T-helper 1 cell (primary cell): Measurements from ENCODE around the gene ITPRIPL2.
A peak's percentile ranks its signal among the peaks of the same experiment; 100 is the strongest.

ENCODE experiments used
- DNase-seq, 5 donors: peaks; one replicate each; pipeline ENCODE4 v3.0.0-alpha.2; 2012 to 2020
- total RNA-seq, 4 donors: gene quantifications; one replicate each; lab custom pipeline; 2026; lab: John Stamatoyannopoulos, UW

Gene ITPRIPL2
- total RNA-seq = 1.1 to 7.0 (median 3.1) reads per million in 4 donors

DNA sequence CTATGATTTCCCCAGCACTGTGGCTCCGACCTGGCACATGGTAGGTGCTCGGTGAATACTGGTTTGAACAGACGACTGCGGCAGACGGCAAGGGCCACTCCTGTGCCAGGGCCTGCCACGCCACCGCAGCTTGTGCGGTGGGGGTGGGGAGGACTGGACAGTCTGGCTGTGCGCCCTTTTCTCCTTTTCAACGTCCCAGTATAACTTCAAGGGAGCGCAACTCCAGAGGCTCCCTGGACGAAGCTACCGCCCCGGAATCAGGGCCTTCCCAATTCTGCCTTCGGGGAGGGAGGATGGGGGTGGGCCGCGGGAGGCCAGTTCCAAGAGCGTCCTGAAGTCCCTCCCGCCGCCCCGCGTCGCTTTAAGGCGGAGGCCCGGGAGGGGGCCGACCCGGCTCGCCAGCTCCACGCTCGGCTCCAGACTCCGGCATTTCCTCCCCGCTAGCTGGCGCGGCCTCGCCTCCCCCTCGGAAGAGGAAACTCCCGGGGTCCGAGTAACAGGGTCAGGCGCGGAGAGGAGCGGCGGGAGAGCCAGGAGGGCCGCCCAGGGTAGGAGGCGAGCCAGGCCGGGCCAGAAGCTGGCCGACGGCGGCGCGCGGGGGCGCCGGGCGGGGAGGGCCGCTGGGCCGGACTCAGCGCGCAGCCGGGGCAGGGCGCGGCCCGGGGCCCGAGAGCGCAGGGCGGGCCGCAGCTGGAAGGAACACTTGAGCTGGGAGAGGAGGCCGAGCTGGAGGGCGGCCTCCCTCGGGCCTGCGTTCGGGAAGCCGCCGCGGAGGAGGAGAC is at the start of gene ITPRIPL2:
ITPRIPL2 (plus strand) TSS at position 388 of the 782 bp plus-strand sequence. CDS start 498 bp downstream, outside the sequence.
- DNase-seq = peak in 1 of 5 donors; percentile 14

DNA sequence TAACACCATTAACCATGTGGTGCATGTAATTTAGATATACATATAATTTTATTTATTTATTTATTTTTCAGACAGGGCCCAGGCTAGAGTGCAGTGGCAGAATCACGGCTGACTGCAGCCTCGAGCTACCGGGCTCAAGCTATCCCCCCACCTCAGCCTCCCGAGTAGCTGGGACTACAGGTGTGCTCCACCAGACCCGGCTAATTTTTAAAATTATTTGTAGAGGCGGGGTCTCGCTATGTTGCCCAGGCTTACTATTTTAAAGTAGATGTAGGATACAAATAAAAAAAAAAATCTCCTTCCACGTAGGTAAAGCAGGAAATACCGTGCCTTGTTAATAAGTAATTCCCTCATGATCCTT is 46.8 kb upstream of the ITPRIPL2 start:
- peak in 1 of 5 donors; percentile 3 for DNase-seq

DNA sequence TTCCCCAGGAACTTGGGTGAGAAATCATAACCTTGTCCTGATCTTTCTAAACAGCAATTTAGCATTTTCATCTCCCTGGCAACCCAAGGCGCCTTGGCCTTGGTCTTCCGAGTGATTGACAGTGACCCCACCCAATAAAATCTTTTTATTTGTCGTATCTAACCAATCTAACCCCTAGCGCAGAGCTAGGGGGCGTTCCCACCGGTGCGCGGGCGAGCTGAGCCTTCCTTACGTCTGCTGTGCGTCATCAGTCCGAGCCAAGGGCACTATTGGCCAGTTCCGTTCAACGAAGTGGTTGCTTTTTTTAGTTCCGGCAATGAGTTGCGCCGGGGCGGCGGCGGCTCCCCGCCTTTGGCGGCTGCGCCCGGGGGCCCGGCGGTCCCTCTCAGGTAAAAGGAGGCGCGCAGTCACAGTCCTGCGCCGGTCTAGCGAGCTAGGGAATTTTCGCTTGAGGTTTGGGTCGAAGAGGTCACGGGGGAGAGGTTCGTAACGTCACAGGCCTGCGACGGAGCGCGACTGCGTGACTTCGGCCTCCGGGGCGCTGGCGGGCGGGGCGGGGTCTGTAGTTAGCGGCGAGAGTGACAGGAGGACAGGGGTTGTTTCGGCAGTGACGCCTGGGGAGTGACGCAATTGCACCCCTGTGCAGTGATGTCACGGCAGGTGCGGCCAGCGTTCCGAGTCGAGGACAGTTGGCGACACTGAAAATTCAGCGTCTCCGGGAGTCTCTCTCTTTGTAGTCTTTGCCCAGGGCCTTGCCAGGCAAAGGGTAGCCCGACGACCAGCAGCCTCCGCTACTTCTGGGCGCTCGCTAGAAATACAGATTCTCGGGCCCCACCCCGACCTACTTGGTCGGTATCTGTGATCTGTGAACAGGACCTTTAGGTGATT is 46.2 kb upstream of the ITPRIPL2 start, which contains the start of gene COQ7:
COQ7 (plus strand) TSS at position 266 of the 888 bp plus-strand sequence; CDS start at position 317, 51 bp downstream.
- peak; percentile 97 to 100 (median 97) for DNase-seq

DNA sequence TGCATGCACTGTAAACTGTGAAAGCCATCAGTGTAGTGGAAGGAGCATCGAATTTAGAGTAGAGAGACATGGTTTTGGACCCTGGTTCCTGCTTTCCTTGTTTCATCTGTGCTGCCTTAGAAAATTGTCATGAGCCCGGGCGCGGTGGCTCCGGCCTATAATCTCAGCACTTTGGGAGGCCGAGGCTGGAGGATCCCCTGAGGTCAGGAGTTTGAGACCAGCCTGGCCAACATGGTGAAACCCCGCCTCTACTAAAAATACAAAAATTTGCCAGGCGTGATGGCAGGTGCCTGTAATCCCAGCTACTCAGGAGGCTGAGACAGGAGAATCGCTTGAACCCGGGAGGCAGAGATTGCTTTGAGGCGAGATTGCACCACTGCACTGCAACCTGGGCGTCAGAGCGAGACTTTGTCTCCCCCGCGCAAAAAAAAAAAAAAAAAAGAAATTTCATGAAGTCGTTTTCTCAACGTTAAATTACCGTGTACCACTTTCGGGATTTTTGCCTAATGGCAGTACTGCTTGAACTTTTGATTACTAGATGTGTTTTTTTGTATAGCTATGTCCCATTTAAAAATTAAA is 45.4 kb upstream of the ITPRIPL2 start:
- DNase-seq = no peak

DNA sequence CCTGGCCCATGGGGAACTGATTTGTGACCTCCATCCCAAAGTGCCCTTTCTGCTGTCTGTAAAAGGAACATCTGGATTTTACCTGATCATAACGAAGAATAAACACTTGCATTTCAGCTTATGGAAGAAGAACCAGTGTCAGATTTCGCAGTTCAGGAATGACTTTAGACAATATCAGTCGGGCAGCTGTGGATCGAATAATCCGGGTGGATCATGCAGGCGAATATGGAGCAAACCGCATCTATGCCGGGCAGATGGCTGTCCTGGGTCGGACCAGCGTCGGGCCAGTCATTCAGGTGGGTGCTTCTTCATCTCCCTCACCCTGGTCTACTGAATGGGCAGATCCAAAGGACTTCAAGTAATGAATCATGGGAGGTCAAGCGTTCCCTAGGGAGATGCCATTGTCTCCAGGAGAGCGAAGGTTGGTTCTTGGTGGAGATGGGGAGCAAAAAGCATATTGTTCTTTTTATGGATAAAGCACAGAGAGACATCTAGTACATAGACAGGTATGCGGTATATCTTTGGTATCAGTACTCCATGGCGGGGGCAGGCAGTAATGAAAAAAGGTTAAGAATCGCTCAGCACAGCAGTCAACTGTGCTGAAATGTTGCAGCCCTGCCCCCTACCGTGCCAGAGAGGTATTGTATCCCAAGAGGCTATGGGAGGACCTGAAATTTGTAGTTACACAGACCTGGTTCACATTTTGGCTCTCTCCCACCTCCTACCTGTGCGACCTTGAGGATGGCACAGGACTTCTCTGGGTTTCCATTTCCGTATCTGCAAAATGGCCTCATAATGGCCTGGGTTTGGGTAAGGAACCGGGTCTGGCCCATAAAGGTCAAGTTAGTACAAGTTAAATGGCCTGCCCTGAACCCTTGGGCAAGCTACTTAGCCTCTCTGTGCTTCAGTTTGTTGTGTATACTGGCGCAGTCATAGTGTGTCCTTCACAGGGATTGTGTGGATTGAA is 41.7 kb upstream of the ITPRIPL2 start:
- DNase-seq = peak; percentile 7 to 43 (median 25)

DNA sequence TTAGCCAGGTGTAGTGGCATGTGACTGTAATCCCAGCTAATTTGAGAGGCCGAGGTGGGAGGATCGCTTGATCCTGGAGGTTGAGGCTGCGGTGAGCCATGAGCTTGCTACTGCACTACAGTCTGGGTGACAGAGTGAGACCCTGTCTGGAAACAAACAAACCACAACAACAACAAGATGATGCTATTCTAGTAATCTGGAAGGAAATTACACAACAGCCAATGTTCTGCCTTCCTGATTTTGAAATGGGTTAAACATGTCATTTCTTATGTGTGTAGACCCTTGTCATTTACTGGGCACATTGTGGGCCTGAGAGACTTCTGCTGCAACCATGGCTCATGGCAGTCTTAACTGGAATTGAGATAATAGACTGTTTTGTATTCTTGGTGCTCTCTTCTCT is 40.4 kb upstream of the ITPRIPL2 start:
- DNase-seq = no peak

DNA sequence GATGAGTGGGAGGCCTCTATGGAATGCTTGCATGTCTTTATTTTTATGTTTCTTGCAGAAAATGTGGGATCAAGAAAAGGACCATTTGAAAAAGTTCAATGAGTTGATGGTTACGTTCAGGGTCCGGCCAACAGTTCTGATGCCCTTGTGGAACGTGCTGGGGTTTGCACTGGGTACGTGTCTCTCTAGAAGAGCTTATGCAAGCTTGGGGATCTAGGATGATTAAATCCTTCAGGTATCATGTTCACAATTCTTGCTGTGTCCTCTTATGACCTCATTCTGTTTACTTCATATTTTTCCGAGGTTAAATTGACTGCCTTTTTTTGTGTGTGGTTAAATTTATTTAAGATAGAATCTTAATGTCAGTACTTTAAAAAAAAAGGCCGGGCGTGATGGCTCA is 39.9 kb upstream of the ITPRIPL2 start:
- no peak for DNase-seq

DNA sequence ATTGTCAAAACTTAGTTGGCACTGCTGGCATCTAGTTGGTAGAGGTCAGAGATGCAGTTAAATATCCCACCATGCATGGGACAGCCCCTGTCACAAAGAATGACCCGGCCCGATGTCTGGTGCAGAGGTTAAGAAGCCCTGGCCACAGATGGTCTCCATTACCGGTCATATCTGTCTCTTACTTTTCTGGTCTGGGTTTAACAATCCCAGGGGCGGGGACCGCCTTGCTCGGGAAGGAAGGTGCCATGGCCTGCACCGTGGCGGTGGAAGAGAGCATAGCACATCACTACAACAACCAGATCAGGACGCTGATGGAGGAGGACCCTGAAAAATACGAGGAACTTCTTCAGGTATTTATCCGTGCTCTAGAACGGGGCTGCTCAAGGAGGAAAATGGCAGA is 38.3 kb upstream of the ITPRIPL2 start:
- no peak for DNase-seq

DNA sequence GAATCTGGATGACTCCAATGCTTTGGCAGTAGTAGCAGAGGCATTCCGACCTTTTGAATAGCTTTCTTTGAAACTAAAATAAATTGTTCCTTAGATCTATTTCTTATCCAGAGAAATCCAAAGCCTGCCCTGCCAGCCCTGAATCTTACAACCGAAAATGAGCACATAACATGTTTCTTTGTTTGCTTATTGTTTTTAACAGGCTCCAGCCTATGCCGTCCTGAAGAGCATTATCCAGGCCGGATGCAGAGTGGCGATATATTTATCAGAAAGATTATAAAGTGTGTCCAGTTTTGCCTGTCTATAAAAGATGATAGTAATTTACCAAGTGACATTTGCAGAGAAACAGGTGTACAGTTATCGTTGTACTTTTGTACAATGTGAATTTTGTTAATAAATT is 35.9 kb upstream of the ITPRIPL2 start:
- no peak for DNase-seq

DNA sequence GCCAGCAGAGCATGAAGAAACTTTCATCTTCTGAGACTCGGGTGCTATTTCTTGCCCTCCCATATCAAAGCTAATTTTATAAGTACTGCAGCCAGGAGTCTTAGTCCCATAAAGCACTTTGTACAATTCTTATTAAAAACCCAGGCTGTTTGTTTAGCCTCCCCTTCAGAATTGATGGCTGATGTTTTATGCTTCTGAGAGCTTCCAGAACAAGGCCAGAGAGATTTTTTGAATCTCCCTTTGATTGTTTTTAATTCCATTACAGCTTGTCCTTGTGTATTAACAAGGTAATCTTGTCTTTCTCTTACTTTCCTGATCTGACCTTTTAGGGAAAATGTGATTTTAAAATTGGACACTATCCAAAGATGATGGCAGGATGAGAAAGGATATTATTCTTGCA is 30.1 kb upstream of the ITPRIPL2 start:
- no peak for DNase-seq

DNA sequence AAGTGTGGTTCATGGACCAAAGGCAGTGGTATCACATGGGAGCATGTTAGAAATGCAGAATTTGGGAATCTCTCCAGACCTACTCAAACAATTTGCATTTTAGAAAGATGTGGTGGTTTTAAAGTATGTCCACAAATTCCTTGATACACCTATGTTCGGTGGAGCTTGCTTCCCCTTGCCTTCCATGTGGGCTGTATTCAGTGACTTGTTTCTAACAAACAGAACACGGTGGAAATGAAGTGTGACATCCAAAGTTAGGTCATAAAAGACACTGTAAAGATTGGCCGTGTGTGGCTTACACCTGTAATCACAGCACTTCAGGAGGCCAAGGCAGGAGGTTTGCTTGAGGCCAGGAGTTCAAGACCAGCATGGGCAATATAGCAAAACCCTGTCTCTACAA is 29.6 kb upstream of the ITPRIPL2 start:
- DNase-seq = no peak

DNA sequence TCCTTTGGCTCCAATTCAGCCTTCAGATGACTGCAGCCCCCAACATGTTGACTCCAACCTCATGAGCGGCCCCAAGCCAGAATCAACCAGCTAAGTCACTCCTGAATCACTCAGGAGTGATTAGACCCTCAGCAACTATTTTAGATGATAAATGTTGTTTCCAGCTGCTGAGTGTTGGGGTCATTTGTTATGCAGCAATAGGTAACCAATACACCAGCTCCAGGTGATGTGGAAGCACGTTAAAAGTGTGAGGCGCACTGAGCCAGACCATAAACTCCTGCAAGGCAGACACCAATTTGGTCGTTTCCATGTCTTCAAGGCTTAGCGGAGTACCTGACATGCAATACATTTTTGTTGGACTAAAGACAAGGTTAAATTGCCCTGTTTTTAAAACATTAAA is 28.9 kb upstream of the ITPRIPL2 start:
- DNase-seq = no peak

DNA sequence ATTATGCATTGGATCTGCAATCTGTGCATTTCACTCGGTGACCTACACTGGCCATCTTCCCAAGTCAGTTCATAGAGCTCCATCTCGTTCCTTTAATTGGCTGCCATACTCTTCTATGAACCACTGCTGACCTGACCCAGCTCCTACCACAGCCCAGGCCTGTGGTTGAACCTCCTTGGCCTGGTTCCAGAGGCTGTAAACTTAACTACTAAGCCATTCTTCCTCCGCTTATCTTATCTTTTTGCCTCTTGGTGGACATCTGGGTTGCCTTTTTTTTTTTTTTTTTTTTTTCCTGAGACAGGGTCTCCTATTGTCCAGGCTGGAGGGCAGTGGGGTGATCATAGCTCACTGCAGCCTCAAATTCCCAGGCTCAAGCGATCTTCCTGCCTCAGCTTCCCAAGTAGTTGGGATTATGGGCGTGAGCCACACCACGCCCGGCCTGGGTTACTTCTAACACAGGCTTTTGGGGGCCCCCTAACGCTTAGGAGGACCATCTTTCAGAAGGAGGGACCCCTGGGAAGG is 28.0 kb upstream of the ITPRIPL2 start:
- DNase-seq = no peak

DNA sequence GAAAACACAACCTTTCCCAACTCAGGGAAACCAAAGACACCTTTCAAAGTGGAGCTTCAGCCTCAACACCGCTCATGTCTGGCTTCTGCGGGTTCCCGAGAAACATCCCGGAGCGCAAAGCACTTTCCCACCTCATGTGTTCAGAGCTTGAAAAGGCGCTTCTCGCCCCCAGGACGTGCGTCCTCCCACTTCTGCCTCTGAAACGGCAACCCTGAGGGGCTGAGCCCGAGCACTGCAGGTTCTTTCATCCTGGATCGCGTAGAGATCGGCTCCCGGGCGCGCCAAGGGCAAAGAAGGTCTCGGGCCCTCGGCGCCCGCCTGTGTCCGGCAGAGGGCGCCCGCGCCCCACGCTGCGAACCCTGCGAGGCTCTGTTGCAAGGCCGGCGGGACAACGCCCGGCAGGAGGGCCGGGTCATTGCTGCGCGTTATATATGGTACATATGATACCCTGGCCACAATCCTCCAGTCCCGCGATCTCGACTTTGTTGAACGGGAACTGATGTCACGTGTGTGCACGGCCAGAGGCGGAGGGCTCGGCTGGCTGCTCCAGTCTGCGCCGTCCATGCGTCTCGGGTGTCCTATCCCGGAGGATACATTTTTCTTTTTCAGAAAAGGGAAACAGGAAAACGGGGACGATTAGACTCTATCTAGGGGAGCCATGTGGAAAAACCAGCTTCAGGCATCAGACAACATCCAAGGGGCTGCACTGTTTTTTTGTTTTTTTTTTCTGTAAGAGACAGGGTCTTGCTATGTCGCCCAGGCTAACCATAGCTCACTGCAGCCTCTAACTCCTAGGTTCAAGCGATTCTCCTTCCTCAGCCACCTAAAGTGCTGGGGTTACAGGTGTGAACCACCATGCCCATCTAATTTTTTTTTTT is 27.2 kb upstream of the ITPRIPL2 start:
- peak; percentile 50 to 75 (median 59) for DNase-seq

DNA sequence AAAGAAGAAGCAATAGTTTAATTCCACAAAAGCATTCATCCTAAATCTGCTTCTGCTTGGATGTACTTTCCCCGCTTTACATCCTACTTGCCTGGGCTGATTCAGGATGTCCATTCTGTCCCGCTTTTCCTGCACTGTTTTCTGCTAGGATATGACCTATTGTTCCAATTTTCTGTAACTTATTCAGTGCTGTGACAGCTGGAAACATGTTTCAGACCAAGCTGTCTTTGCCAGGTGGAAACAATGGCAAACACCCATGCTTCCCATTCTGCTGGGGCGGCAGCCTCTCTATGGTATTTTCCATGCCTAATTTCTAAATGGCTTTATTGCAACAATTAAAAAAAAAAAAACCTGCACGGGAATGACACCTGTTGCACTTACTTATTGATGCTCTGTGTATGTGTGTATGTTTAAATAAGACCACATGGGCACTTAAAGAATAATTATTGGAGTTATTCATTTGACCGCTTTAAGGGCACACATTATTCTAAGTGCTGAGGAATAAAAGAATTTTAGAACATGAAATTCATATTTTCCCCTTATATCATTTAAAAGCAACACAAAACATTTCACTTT is 25.3 kb upstream of the ITPRIPL2 start:
- DNase-seq = no peak

DNA sequence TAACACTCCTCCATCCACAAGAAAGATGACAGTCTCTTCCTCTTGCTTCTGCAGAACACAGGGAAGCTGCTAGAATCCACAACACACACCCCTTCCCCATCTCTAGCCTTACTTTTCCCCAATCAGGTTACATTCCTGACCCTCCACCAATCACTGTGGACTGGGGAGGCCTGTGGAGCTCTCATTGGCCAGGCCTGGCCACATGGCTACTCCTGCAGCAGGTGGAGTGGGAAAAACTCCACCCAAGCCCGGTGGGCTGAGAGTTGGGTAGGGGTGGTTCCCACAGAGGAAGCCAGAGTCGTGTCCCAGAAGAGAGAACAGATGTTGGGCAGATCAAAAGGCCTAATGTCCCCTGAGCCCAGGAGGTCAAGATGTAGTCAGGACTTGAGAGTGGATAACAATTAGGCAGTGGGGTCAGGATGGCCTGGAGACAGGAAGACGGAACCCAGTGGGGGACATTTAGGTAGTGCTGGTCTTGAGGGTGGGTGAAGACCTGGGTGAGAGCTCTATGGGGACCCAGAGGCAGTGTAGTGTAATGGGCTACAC is 24.3 kb upstream of the ITPRIPL2 start:
- no peak for DNase-seq

DNA sequence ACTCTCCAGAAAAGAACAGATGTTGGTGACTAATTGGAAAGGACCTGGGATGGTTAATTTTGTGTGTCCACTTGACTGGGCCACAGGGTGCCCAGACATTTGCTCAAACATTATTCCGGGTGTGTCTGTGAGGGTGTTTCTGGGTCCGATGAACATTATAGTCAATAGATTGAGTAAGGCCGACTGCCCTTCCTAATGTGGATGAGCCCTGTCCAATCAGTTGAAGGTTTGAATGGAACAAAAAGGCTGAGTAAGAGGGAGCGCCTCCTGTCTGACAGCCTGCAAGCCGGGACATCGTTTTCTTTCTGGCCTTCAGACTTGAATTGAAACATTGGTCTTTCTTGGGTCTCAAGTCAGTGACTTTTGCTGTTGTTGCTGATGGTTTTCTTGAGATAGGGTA is 22.8 kb upstream of the ITPRIPL2 start:
- DNase-seq = no peak

DNA sequence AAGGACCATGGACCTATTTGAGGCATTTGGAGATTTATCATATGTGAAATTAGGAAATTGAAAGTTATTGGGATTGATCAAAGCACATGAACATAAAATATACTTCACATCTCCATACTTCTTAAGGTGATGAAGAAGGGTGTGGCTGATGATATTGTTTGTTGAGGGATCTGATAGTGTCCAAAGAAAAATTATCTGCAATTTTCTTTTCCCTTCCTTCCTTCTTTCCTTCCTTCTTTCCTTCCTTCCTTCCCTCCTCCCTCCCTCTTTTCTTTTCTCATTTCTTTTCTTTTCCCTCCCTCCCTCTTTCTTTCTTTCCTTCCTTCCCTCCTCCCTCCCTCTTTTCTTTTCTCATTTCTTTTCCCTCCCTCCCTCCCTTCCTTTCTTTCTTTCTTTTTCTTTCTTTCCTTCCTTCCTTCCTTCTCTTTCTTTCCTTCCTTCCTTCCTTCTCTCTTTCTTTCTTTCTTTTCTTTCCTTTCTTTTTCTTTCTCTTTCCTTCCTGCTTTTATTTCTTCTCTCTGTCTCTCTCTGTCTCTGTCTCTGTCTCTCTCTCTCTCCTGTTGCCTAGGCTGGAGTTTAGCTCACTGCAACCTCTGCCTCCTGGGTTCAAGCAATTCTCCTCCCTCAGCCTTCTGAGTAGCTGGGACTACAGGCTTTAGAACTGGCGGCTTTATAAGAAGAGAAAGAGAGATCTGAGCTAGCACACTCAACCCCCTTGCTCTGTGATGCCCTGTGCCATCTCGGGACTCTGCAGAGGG is 20.9 kb upstream of the ITPRIPL2 start:
- no peak for DNase-seq
